HG03135 (cell line): ENCODE data around the gene FAM187B.

Experiments used
- ATAC-seq: cut with Tn5 transposase; IDR thresholded peaks from one replicate; pipeline ENCODE4 v1.9.1; 2021; ENCODE audit warnings: mild to moderate bottlenecking, moderate library complexity; ENCODE audit not compliant: unreplicated experiment

The FAM187B gene

GRCh38 chr19:35179830-35180229 is 48.7 kb downstream of the FAM187B start:
- ATAC-seq: no peak

DNA sequence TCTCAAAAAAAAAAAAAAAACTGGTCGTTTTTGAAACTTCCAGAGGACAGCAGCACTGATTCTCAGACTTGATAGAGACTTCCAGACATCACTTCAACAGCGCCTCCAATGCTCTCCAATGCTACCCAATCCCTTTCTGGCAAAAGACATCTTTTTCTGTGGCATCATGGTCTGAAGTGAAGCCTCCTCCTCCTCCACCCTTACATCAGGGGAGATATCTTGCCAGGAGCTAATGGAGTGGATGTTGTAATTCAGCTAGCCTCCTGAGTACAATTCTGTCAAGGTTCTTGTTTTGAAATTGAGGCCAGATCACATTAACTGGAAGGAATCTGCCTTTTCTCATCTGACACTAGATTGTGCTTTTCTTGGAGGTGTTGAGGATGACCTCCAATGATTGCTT is 49.8 kb downstream of the FAM187B start:
- ATAC-seq: no peak

DNA sequence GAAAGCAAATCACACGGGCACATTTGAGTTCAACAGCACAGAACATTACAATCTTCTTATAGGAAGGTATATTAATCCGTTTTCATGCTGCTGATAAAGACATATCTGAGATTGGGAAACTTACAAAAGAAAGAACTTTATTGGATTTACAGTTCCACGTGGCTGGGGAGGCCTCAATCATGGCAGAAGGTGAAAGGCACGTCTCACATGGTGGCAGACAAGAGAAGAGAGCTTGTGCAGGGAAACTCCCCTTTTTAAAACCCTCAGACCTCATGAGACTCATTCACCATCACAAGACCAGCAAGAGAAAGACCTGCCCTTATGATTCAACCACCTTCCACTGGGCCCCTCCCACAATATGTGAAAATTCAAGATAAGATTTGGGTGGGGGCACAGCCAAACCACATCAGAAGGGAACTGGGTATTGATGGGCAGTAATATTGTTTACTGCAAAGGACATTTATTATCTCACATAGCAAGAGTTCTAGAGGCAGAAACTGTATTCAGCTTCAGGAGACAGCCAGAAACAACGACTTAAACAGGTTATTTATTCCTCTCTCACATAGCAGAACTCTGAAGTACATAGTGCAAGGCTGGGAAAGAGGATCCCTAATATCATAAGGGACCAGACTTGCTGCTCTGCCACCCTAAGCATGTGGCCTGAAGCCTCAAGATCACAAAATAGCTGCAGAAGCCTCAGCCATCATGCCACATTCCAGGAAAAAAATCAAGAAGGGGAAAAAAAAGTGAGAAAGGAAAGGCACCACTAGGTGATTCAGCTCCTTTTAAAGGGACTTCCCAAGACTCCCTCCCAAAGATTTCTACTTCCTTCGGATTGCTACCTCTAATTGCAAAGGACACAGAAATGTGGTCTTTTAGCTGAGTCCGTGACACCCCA is 50.9 kb downstream of the FAM187B start:
- no peak for ATAC-seq

DNA sequence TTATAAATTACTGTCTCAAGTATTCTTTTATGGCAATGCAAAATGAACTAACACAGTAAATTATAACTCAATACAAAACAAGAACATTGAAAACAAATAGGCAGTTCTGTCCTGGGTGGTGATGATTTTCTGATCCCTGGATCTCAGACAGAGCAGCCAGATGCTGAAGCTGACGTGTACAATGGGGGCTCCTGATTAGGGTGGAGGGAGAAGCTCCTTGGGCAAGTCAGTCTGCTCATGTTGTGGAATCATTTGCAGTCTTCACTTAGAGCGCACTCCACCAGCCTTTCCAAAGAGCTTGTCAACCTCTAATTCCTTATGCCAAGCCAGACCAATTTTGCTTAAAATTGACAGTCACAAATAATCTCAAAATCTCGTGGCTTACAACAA is 52.4 kb downstream of the FAM187B start:
- ATAC-seq: no peak
